DOHH2 (cell line): ENCODE results near the gene ADCY7.

Source experiments
- EZH2phosphoT487 ChIP-seq: fragments of 200-600 bp; sonication (generic); IDR thresholded peaks from 2 replicates; pipeline ENCODE4 v1.6.1; 2017; ENCODE audit warnings: borderline replicate concordance, mild to moderate bottlenecking, antibody characterized with exemption, low read length, moderate library complexity, mixed read lengths
- TF ChIP-seq, protein P1 (sequence below): fragments of 200-600 bp; sonication (generic); IDR thresholded peaks from one replicate; pipeline ENCODE4 v1.5.1; 2014; ENCODE audit warnings: antibody characterized with exemption, mild to moderate bottlenecking, low read depth, low read length; ENCODE audit not compliant: poor library complexity, severe bottlenecking

DNA sequence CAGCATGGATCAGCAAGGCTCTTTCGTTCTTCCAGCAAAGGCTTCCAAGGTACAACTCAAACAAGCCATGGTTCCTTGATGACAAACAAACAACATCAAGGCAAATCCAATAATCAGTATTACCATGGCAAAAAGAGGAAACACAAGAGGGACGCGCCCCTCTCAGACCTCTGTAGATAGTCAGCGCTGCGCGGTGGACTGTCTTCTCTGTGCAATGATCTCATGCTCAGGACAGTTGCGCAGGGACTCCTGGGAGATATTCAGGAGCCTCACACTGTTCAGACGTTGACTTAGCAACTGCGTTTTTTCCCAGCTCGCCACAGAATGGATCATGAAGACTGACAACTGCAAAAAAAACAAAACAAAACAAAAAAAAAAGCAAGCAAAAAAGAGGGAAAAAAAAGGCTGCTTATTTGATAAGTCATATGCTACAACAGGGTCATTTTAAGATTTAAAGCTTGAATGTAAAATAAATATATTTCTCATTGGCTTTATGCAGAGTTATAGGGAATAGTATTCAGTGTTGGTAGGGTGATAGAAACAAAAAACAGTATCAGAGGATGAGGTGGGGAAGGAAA lies 37.1 kb upstream of the ADCY7 start:
- TF ChIP-seq, protein P1, sequence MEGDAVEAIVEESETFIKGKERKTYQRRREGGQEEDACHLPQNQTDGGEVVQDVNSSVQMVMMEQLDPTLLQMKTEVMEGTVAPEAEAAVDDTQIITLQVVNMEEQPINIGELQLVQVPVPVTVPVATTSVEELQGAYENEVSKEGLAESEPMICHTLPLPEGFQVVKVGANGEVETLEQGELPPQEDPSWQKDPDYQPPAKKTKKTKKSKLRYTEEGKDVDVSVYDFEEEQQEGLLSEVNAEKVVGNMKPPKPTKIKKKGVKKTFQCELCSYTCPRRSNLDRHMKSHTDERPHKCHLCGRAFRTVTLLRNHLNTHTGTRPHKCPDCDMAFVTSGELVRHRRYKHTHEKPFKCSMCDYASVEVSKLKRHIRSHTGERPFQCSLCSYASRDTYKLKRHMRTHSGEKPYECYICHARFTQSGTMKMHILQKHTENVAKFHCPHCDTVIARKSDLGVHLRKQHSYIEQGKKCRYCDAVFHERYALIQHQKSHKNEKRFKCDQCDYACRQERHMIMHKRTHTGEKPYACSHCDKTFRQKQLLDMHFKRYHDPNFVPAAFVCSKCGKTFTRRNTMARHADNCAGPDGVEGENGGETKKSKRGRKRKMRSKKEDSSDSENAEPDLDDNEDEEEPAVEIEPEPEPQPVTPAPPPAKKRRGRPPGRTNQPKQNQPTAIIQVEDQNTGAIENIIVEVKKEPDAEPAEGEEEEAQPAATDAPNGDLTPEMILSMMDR, result no peak
- no peak for TF ChIP-seq EZH2phosphoT487
